Thoracic aorta (tissue), 2 donors: ENCODE measurements around the gene CDKAL1. TPM values are rescaled to one million over a fixed set of nuclear protein-coding genes. Genes with fewer than 3 reads are reported as not detected.
"Not testable (repeated sequence)": the region's sequence is repeated elsewhere in the genome, so short reads cannot be mapped to it uniquely, and the experiment has no call there.

ENCODE experiments used
- ATAC-seq: fragments of 150-250 bp; one replicate; pipeline ENCODE4 v1.8.0; 2017; ENCODE audit warnings: low read depth; ENCODE audit not compliant: insufficient number of reproducible peaks, low FRiP score
- DNase-seq: peaks from one replicate; pipeline ENCODE4 v3.0.0-alpha.2; 2020; ENCODE audit warnings: low spot score
- H3K27ac ChIP-seq, 2 donors: fragments of 200-600 bp; sonication (generic); 1 replicate in 1 of 2; 2 replicates in 1 of 2; pipeline ENCODE4 v1.5.1; 2016; ENCODE audit warnings: mild to moderate bottlenecking in 2 of 2, moderate library complexity in 2 of 2
- H3K27me3 ChIP-seq: fragments of 200-600 bp; sonication (generic); replicated peaks from 2 replicates; pipeline ENCODE4 v1.6.0; 2016; ENCODE audit warnings: mild to moderate bottlenecking; ENCODE audit not compliant: insufficient read depth
- H3K36me3 ChIP-seq: fragments of 200-600 bp; sonication (generic); one replicate; pipeline ENCODE4 v1.5.1; 2016
- H3K4me1 ChIP-seq, 2 donors: fragments of 200-600 bp; sonication (generic); 1 replicate in 1 of 2; 2 replicates in 1 of 2; pipeline versions ENCODE4 v1.5.1 to v1.6.0; 2016; ENCODE audit warnings: low read depth in 2 of 2, mild to moderate bottlenecking in 1 of 2; ENCODE audit not compliant: control insufficient read depth in 1 of 2
- H3K4me3 ChIP-seq: fragments of 200-600 bp; sonication (generic); 2 replicates; pipeline ENCODE4 v1.5.1; 2016; ENCODE audit warnings: mild to moderate bottlenecking
- H3K9me3 ChIP-seq: fragments of 200-600 bp; sonication (generic); 2 replicates; pipeline ENCODE4 v1.5.1; 2016
- CTCF ChIP-seq: fragments of 200-600 bp; sonication (generic); IDR thresholded peaks from one replicate; pipeline ENCODE4 v1.5.1; 2019; ENCODE audit warnings: antibody characterized with exemption
- total RNA-seq, 2 donors: library from RNA; depleted of rRNA; stranded (reverse); fragments of >200 nt; gene quantifications; one replicate each; pipeline versions ENCODE4 v1.1.0 to v1.2.3, GENCODE V29; 2016

The CDKAL1 gene
- total RNA-seq, 2 donors from 2014 or later, result 8.5 to 14.6 TPM

- no peak for DNase-seq
- Histone ChIP-seq H3K9me3 (no peaks in the 10 kb centered on the region), H3K36me3 (no peaks in the 10 kb centered on the region), H3K27me3 (no peaks in the 10 kb centered on the region), H3K4me1 (peaks cover 0 to 10% of the 10 kb centered on the region in 2 donors), H3K27ac (no peak overlapping the region), H3K4me3 (no peak overlapping the region)
- no peak for ATAC-seq
- no peak for TF ChIP-seq CTCF
Measured at GRCh38 chr6:21245488-21245887, 711.2 kb downstream of the CDKAL1 start.

- DNase-seq (no peak), ATAC-seq (no peak)
- Histone ChIP-seq H3K4me3 (no peak overlapping the region), H3K4me1 (peaks cover 0 to 10% of the 10 kb centered on the region in 2 donors), H3K27me3 (no peaks in the 10 kb centered on the region), H3K27ac (no peak overlapping the region), H3K36me3 (no peaks in the 10 kb centered on the region), H3K9me3 (no peaks in the 10 kb centered on the region)
- no peak for TF ChIP-seq CTCF
Measured at GRCh38 chr6:21246075-21246474, 711.8 kb downstream of the CDKAL1 start.

- not testable (repeated sequence) for H3K27ac ChIP-seq, ATAC-seq, H3K36me3 ChIP-seq
Measured at GRCh38 chr6:21254460-21254859, 720.2 kb downstream of the CDKAL1 start.

GRCh38 chr6:21256197-21256596, 721.9 kb downstream of the CDKAL1 start:
- no peak overlapping the region for H3K27ac ChIP-seq
- H3K9me3 ChIP-seq, result no peaks in the 10 kb centered on the region
- H3K4me1 ChIP-seq, result no peaks in the 10 kb centered on the region
- no peaks in the 10 kb centered on the region for H3K36me3 ChIP-seq
- H3K4me3 ChIP-seq, result no peak overlapping the region
- TF ChIP-seq CTCF, result no peak
- DNase-seq, result no peak
- no peaks in the 10 kb centered on the region for H3K27me3 ChIP-seq
- no peak for ATAC-seq

More at GRCh38 chr6:21254460-21254859, 720.2 kb downstream of the CDKAL1 start:
- H3K9me3 ChIP-seq, DNase-seq, H3K4me3 ChIP-seq, H3K4me1 ChIP-seq, H3K27me3 ChIP-seq: not testable (repeated sequence)

GRCh38 chr6:21257125-21257524, 722.9 kb downstream of the CDKAL1 start:
- Histone ChIP-seq H3K4me3 (no peak overlapping the region), H3K9me3 (no peaks in the 10 kb centered on the region), H3K36me3 (no peaks in the 10 kb centered on the region), H3K27me3 (no peaks in the 10 kb centered on the region), H3K27ac (no peak overlapping the region), H3K4me1 (no peaks in the 10 kb centered on the region)
- TF ChIP-seq CTCF, result no peak
- no peak for ATAC-seq
- DNase-seq, result no peak

GRCh38 chr6:21258665-21259064, 724.4 kb downstream of the CDKAL1 start:
- H3K4me1 ChIP-seq, result no peaks in the 10 kb centered on the region
- no peak overlapping the region for H3K4me3 ChIP-seq
- ATAC-seq (no peak), DNase-seq (no peak)
- TF ChIP-seq CTCF, result no peak
- no peaks in the 10 kb centered on the region for H3K27me3 ChIP-seq
- no peaks in the 10 kb centered on the region for H3K9me3 ChIP-seq
- H3K27ac ChIP-seq, result no peak overlapping the region
- H3K36me3 ChIP-seq, result no peaks in the 10 kb centered on the region
